GM23338 (cell line): ENCODE data around the gene FGF21. TPM values are rescaled to one million over a fixed set of nuclear protein-coding genes. Genes with fewer than 3 reads are reported as not detected.

Experiments
- ATAC-seq: fragments of 200-7000 bp; cut with Tn5 transposase; 3 replicates; pipeline ENCODE4 v1.9.1; 2020
- DNase-seq: peaks from one replicate; pipeline ENCODE4 v3.0.0-alpha.2; 2015; ENCODE audit warnings: low spot score
- H2AFZ ChIP-seq: fragments of 200-600 bp; sonication (generic); 2 replicates; pipeline ENCODE4 v1.8.0; 2016; ENCODE audit warnings: antibody characterized with exemption, mild to moderate bottlenecking, moderate library complexity
- H3F3A ChIP-seq: fragments of 200-600 bp; sonication (generic); replicated peaks from 2 replicates; pipeline ENCODE4 v1.8.0; 2017; ENCODE audit warnings: antibody characterized with exemption, mixed run types, low read depth
- H3K27ac ChIP-seq: fragments of 200-600 bp; sonication (generic); 2 replicates; pipeline ENCODE4 v1.6.1; 2016; ENCODE audit warnings: low read depth
- H3K27me3 ChIP-seq: fragments of 200-600 bp; sonication (generic); 2 replicates; pipeline ENCODE4 v1.8.0; 2016; ENCODE audit warnings: mild to moderate bottlenecking, mixed run types, moderate library complexity; ENCODE audit not compliant: insufficient read depth
- H3K36me3 ChIP-seq: fragments of 200-600 bp; sonication (generic); 2 replicates; pipeline ENCODE4 v1.8.0; 2016; ENCODE audit warnings: mild to moderate bottlenecking; ENCODE audit not compliant: insufficient read depth
- H3K4me1 ChIP-seq: fragments of 200-600 bp; sonication (generic); 2 replicates; pipeline ENCODE4 v1.8.0; 2016; ENCODE audit warnings: mild to moderate bottlenecking, moderate library complexity; ENCODE audit not compliant: insufficient read depth
- H3K4me2 ChIP-seq: fragments of 200-600 bp; sonication (generic); 2 replicates; pipeline ENCODE4 v1.7.1; 2017; ENCODE audit warnings: mixed run types
- H3K4me3 ChIP-seq: fragments of 200-600 bp; sonication (generic); 2 replicates; pipeline ENCODE4 v1.6.1; 2016; ENCODE audit warnings: mixed run types
- H3K79me2 ChIP-seq: fragments of 200-600 bp; sonication (generic); replicated peaks from 2 replicates; pipeline ENCODE4 v1.8.0; 2017; ENCODE audit warnings: mild to moderate bottlenecking; ENCODE audit not compliant: insufficient read depth
- H3K9me2 ChIP-seq: fragments of 200-600 bp; sonication (generic); 2 replicates; pipeline ENCODE4 v1.8.0; 2017; ENCODE audit not compliant: insufficient read depth
- H4K20me1 ChIP-seq: fragments of 200-600 bp; sonication (generic); replicated peaks from 2 replicates; pipeline ENCODE4 v1.8.0; 2017; ENCODE audit warnings: mild to moderate bottlenecking; ENCODE audit not compliant: insufficient read depth
- H3K27ac Mint-ChIP-seq: 2 replicates; pipeline ENCODE4 v1.8.0; 2020; ENCODE audit warnings: inconsistent platforms, mild to moderate bottlenecking, moderate library complexity, mixed read lengths
- H3K27me3 Mint-ChIP-seq: 3 replicates; pipeline ENCODE4 v1.8.0; 2022; ENCODE audit warnings: low read depth, mild to moderate bottlenecking, moderate library complexity, mixed read lengths, inconsistent platforms; ENCODE audit not compliant: insufficient read depth, poor library complexity
- H3K36me3 Mint-ChIP-seq: 3 replicates; pipeline ENCODE4 v1.8.0; 2021; ENCODE audit warnings: low read depth, mild to moderate bottlenecking, inconsistent platforms, moderate library complexity, mixed read lengths
- H3K4me1 Mint-ChIP-seq: 3 replicates; pipeline ENCODE4 v1.8.0; 2020; ENCODE audit warnings: mild to moderate bottlenecking, inconsistent platforms, mixed read lengths
- H3K4me3 Mint-ChIP-seq: 3 replicates; pipeline ENCODE4 v1.8.0; 2021; ENCODE audit warnings: moderate library complexity, mild to moderate bottlenecking, inconsistent platforms, mixed read lengths
- H3K9me3 Mint-ChIP-seq: 3 replicates; pipeline ENCODE4 v1.8.0; 2020; ENCODE audit warnings: moderate library complexity, mild to moderate bottlenecking, inconsistent platforms, mixed read lengths
- CTCF ChIP-seq, 2 experiments: fragments of 200-600 bp in 1 of 2; sonication (generic) in 1 of 2; conservative IDR thresholded peaks; 2 replicates each; pipeline versions ENCODE4 v1.5.1 to v1.6.1; 2016 to 2017; ENCODE audit warnings: antibody characterized with exemption in 2 of 2, low read depth in 2 of 2, mild to moderate bottlenecking in 2 of 2, moderate library complexity in 1 of 2
- ETS1 ChIP-seq: IDR thresholded peaks from 2 replicates; pipeline ENCODE4 v1.6.1; 2016; ENCODE audit warnings: antibody characterized with exemption
- EZH2 ChIP-seq: fragments of 200-600 bp; sonication (generic); IDR thresholded peaks from one replicate; pipeline ENCODE4 v1.8.0; 2017; ENCODE audit warnings: antibody characterized with exemption, mild to moderate bottlenecking, low read depth; ENCODE audit not compliant: unreplicated experiment
- EZH2phosphoT487 ChIP-seq: fragments of 200-600 bp; sonication (generic); IDR thresholded peaks from one replicate; pipeline ENCODE4 v1.8.1; 2018; ENCODE audit warnings: antibody characterized with exemption; ENCODE audit not compliant: unreplicated experiment
- JUNB ChIP-seq: IDR thresholded peaks from one replicate; pipeline ENCODE4 v1.6.1; 2016; ENCODE audit warnings: antibody characterized with exemption; ENCODE audit not compliant: unreplicated experiment
- NANOG ChIP-seq: IDR thresholded peaks from 2 replicates; pipeline ENCODE4 v1.6.1; 2016; ENCODE audit warnings: antibody characterized with exemption, borderline replicate concordance
- POLR2AphosphoS5 ChIP-seq: IDR thresholded peaks from 2 replicates; pipeline ENCODE4 v1.6.1; 2016; ENCODE audit warnings: antibody characterized with exemption, low read depth
- ZNF114 ChIP-seq: fragments of 250-450 bp; sonication (Bioruptor Pico); IDR thresholded peaks from 2 replicates; pipeline ENCODE4 v1.5.0; 2020; ENCODE audit warnings: mild to moderate bottlenecking, moderate library complexity
- ZNF331 ChIP-seq: fragments of 250-450 bp; sonication (Bioruptor Pico); IDR thresholded peaks from 2 replicates; pipeline ENCODE4 v1.5.0; 2020; ENCODE audit warnings: low read depth, mild to moderate bottlenecking, moderate library complexity
- polyA plus RNA-seq: library from polyadenylated mRNA; unstranded; fragments of >200 nt; fragmentation: Nextera tagmentation; extraction: Ambion mirVana; gene quantifications from 2 replicates; pipeline ENCODE4 v1.2.1, GENCODE V29; 2016
- total RNA-seq: library from RNA; depleted of rRNA; stranded (reverse); fragments of >200 nt; shearing (Covaris generic); gene quantifications from 2 replicates; pipeline ENCODE4 v1.2.3, GENCODE V29; 2014

The FGF21 gene
- total and polyA plus RNA-seq, 2 experiments from 2014 or later: 0.78 to 1.3 TPM

- peak in 1 of 2 experiments; percentile 40; a peak in 2 of 4 replicates for TF ChIP-seq CTCF (conservative IDR thresholded peaks at IDR 0.05; ENCODE audit: low read depth in 2 of 2)
- peak; percentile 72 for TF ChIP-seq ETS1
- no peak for TF ChIP-seq NANOG
- TF ChIP-seq EZH2phosphoT487: no peak
- TF ChIP-seq JUNB: no peak
Observed at GRCh38 chr19:48735031-48735615, 20.2 kb upstream of the FGF21 start (continued).

GRCh38 chr19:48737360-48737998, 17.8 kb upstream of the FGF21 start:
- peak overlapping the region; percentile 75 for H3K4me2 ChIP-seq
- H3K36me3 ChIP-seq: no peaks in the 10 kb centered on the region
- no peaks in the 10 kb centered on the region for H3K79me2 ChIP-seq
- Mint-ChIP-seq H3K4me1 (peaks cover 33% of the 10 kb centered on the region), H3K27me3 (peaks cover 37% of the 10 kb centered on the region), H3K27ac (peak overlapping the region; percentile 78), H3K9me3 (peaks cover 5% of the 10 kb centered on the region), H3K36me3 (peaks cover 4% of the 10 kb centered on the region), H3K4me3 (peak overlapping the region; percentile 54)
- H3F3A ChIP-seq: peaks cover 26% of the 10 kb centered on the region
- H3K27me3 ChIP-seq: peaks cover 21% of the 10 kb centered on the region
- peak overlapping the region; percentile 79; the same call in 1 of the 2 replicates for H3K27ac ChIP-seq
- no peaks in the 10 kb centered on the region for H4K20me1 ChIP-seq
- peaks cover 31% of the 10 kb centered on the region for H3K4me1 ChIP-seq
- ATAC-seq: peak; percentile 32
- peaks cover 2% of the 10 kb centered on the region; the same call in 1 of the 2 replicates for H3K9me2 ChIP-seq
- H3K4me3 ChIP-seq: peak overlapping the region; percentile 51; the same call in 1 of the 2 replicates
- H2AFZ ChIP-seq: no peak overlapping the region
- DNase-seq: peak; percentile 96
- TF ChIP-seq CTCF (conservative IDR thresholded peaks at IDR 0.05; ENCODE audit: low read depth in 2 of 2): no peak
- TF ChIP-seq POLR2AphosphoS5: peak; percentile 56
- no peak for TF ChIP-seq ZNF114 (CRISPR knock-in tag)
- no peak for TF ChIP-seq ZNF331 (CRISPR knock-in tag)
- no peak for TF ChIP-seq EZH2
